DMS79 (cell line): ENCODE data around the gene UQCC5.

Experiments used
- DNase-seq: peaks from one replicate; lab custom pipeline; 2025; lab: John Stamatoyannopoulos, UW

The UQCC5 gene

DNA sequence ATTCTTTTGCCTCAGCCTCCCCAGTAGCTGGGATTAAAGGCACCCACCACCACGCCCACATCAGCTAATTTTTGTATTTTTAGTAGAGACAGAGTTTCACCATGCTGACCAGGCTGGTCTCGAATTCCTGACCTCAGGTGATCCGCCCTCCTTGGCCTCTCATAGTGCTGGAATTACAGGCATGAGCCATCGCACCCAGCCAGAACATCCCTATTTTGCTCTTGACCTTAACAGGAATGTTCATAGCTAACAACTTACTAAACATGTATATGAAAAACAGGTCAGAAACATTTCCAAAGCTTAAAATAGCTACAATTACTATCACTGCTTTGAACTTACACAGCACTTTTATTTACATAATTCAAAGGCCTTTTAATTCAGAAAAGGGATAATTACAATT is 33.7 kb downstream of the UQCC5 start:
- no peak for DNase-seq

DNA sequence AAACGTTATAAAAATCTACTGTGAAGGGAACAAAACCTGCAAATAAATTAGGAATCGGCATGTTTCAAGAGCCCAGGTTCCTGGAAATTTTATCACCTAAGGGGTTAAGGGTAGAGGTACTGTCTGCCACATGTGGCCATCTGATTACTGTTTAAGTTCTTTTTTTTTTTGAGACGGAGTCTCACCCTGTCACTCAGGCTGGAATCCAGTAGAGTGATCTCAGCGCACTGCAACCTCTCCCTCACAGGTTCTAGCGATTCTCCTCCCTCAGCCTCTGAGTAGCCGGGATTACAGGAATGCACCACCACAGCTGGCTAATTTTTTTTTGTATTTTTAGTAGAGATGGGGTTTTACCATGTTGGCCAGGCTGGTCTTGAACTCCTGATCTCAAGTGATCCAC is 35.8 kb downstream of the UQCC5 start:
- DNase-seq = no peak

DNA sequence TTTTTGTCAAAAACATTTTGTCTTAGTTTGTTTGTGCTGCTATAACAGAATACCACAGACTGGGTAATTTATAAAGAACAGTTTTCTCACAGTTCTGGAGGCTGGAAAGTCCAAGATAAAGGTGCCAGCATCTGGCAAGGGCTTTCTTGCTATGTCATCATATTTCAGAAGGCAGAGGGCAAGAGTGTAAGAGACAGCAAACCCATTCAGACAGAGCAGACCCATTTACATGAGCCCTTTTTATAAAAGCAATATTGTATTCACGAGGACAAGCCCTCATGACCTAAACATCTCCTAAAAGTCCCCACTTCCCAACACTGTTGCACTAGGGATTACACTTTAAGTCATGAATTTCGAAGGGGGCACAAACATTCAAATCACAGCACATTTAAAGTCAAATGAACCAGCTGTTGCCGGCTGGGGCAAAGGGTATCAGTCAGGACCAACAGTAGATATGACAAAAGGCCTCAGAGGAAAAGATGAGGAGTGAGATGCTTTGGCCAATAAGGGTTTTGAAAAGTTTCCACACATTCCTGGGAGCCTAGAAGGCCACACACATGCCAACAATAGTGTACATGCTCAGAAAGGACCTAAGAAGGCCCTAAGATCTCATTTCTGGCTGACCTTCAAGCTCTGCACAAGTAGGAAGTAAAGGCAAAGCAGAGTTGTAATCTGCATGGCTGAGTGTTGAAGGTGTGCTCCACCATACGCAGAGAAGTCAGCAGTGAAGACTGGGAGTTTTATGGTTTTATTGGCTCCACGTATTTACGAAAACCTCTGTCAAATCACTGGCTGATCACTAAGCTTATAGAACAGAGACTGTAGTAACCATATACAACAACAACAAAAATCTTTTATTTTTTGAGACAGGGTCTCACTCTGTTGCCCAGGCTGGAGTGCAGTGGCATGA is 37.9 kb downstream of the UQCC5 start:
- DNase-seq = no peak
